Measurements from ENCODE around the gene COG2. TPM values are rescaled to one million over a fixed set of nuclear protein-coding genes. Genes with fewer than 3 reads are reported as not detected.
"Not testable (repeated sequence)": the region's sequence is repeated elsewhere in the genome, so short reads cannot be mapped to it uniquely, and the experiment has no call there.

The COG2 gene
- total RNA-seq, 1 donor from 2014 or later, result 26.7 TPM

DNA sequence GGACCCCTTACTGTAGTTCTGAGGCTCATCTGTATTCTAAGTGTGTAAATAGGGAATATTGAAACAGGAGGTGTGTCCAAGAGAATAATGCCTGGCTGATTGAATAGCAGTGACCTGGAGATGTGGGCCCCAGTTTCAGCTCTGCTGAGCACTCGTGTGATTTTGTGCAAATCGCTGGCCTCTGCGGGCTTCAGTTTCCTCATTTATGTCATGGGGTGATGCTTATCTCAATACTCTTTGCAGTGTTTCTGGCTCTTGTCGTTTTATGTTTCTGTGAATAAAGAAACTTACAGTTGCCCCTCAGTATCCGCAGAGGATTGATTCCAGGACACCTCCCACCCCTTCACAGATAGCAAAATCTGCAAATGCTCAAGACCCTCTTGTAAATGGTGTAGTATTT is 5.0 kb downstream of the COG2 start:
- Histone ChIP-seq H3K9me3 (no peaks in the 10 kb centered on the region), H3K4me1 (peaks cover 19% of the 10 kb centered on the region), H3K4me3 (no peak overlapping the region), H3K27me3 (no peaks in the 10 kb centered on the region), H3K36me3 (no peaks in the 10 kb centered on the region), H3K27ac (no peak overlapping the region)
- no peak for ATAC-seq
- intact Hi-C loops (cut with DNase I), result no loop called here
- no peak for DNase-seq
- TF ChIP-seq, protein P1, sequence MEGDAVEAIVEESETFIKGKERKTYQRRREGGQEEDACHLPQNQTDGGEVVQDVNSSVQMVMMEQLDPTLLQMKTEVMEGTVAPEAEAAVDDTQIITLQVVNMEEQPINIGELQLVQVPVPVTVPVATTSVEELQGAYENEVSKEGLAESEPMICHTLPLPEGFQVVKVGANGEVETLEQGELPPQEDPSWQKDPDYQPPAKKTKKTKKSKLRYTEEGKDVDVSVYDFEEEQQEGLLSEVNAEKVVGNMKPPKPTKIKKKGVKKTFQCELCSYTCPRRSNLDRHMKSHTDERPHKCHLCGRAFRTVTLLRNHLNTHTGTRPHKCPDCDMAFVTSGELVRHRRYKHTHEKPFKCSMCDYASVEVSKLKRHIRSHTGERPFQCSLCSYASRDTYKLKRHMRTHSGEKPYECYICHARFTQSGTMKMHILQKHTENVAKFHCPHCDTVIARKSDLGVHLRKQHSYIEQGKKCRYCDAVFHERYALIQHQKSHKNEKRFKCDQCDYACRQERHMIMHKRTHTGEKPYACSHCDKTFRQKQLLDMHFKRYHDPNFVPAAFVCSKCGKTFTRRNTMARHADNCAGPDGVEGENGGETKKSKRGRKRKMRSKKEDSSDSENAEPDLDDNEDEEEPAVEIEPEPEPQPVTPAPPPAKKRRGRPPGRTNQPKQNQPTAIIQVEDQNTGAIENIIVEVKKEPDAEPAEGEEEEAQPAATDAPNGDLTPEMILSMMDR (IDR thresholded peaks at IDR 0.05), result no peak

DNA sequence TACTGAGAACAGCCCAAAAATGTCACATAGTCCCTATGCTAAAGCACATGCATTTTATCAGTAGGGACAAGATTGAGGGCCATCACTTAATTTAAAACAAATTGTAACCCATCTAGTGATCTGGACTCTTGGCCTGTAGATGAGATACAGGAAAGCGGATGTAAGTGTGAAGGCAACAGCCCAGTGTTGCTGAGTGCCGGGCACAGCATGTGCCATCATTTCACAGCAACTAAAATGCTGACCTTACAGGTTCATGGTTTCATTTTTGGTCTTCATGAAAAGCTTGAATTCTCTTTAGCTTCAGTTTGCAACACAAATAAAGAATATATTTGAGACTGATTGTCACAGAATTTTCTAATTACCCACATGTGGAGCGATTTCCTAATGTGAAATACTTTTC is 5.8 kb downstream of the COG2 start:
- TF ChIP-seq, protein P1 (IDR thresholded peaks at IDR 0.05), result no peak
- Histone ChIP-seq H3K4me1 (peaks cover 18% of the 10 kb centered on the region), H3K36me3 (no peaks in the 10 kb centered on the region), H3K27me3 (no peaks in the 10 kb centered on the region), H3K27ac (no peak overlapping the region), H3K4me3 (no peak overlapping the region), H3K9me3 (no peaks in the 10 kb centered on the region)
- no peak for ATAC-seq
- intact Hi-C loops (cut with DNase I), result no loop called here
- DNase-seq, result no peak

DNA sequence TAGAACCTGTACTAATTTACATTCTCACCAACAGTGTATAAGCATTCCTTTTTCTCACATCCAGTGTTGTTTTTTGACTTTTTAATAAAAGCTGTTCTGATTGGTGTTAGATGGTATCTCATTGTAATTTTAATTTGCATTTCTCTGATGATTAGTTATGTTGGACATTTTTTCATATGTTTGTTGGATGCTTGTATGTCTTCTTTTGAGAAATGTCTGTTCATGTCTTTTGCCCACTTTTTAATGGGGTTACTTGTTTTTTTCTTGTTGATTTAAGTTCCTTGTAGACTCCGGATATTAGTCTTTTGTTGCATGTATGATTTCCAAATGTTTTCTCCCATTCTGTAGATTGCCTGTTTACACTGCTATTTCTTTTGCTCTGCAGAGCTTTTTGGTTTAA is 8.0 kb downstream of the COG2 start:
- H3K27me3 ChIP-seq, result no peaks in the 10 kb centered on the region
- no peak overlapping the region for H3K27ac ChIP-seq
- H3K4me3 ChIP-seq, result no peak overlapping the region
- intact Hi-C loops (cut with DNase I), result no loop called here
- TF ChIP-seq, protein P1 (IDR thresholded peaks at IDR 0.05), result no peak
- H3K4me1 ChIP-seq, result no peaks in the 10 kb centered on the region
- ATAC-seq (no peak), DNase-seq (no peak)
- H3K9me3 ChIP-seq, result no peaks in the 10 kb centered on the region
- H3K36me3 ChIP-seq, result no peaks in the 10 kb centered on the region

DNA sequence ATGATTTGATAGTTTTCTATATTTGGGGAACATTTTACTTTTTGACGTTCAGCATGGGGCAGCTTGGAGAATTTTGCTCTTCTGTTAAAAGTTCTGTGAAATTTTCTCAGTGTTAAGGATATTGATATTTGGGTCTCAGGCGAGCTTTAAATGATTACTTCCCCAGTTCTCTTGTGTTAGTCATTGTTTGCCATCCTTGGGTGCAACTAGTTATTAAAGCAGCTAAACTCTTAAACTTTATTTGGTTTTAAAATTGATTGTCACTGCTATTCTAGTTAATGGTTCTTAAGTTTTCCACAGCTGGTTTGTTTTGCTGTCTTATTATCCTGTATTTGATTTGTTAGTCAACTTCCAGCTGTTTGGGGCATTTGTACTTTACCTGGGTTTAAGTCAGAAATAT is 9.0 kb downstream of the COG2 start:
- TF ChIP-seq, protein P1 (IDR thresholded peaks at IDR 0.05), result no peak
- Histone ChIP-seq H3K4me3 (no peak overlapping the region), H3K4me1 (no peaks in the 10 kb centered on the region), H3K27me3 (no peaks in the 10 kb centered on the region), H3K36me3 (no peaks in the 10 kb centered on the region), H3K9me3 (no peaks in the 10 kb centered on the region), H3K27ac (no peak overlapping the region)
- ATAC-seq, result no peak
- intact Hi-C loops (cut with DNase I), result no loop called here
- DNase-seq, result no peak

DNA sequence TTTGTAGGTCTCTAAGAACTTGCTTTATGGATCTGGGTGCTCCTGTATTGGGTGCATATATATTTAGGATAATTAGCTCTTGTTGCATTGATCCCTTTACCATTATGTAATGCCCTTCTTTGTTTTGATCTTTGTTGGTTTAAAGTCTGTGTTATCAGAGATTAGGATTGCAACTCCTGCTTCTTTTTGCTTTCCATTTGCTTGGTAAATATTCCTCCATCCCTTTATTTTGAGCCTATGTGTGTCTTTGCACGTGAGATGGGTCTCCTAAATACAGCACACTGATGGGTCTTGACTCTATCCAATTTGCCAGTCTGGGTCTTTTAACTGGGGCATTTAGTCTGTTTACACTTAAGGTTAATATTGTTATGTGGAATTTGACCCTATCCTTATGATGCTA is 14.4 kb downstream of the COG2 start:
- H3K27me3 ChIP-seq; H3K27ac ChIP-seq; H3K9me3 ChIP-seq; DNase-seq; H3K4me3 ChIP-seq; H3K4me1 ChIP-seq; intact Hi-C loops (cut with DNase I); ATAC-seq: not testable (repeated sequence)
- peaks cover 31% of the 10 kb centered on the region for H3K36me3 ChIP-seq

DNA sequence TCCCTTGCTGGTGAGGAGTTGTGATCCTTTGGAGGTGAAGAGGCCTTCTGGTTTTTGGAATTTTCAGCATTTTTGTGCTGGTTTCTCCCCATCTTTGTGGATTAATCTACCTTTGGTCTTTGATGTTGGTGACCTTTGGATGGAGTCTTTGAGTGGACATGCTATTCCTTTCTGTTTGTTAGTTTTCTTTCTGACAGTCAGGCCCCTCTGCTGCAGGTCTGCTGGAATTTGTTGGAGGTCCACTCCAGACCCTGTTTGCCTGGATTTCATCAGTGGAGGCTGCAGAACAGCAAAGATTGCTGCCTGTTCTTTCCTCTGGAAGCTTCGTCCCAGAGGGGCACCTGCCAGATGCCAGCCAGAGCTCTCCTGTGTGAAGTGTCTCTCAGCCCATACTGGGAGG is 15.8 kb downstream of the COG2 start:
- H3K9me3 ChIP-seq; H3K4me3 ChIP-seq; ATAC-seq; DNase-seq; H3K27ac ChIP-seq; H3K4me1 ChIP-seq; H3K27me3 ChIP-seq; intact Hi-C loops (cut with DNase I): not testable (repeated sequence)
- peaks cover 39% of the 10 kb centered on the region for H3K36me3 ChIP-seq

DNA sequence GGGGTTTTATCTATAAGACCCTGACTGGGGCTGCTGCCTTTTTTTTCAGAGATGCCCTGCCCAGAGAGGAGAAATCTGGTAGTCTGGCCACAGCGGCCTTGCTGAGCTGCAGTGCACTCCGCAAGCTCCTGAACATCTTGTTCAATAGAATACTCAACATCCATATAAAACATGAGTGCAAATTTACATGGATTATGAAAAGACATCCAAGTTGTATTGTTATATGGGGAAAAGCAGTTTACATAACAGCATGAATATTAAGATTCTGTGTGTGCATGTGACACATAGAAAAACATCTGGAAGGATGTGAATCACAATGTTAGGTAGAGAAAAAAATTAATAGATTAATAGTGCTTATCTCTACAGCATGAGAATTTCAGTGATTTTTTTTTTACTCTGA is 16.4 kb downstream of the COG2 start:
- DNase-seq, result no peak
- intact Hi-C loops (cut with DNase I), result no loop called here
- TF ChIP-seq, protein P1 (IDR thresholded peaks at IDR 0.05), result no peak
- no peak for ATAC-seq
- Histone ChIP-seq H3K4me3 (no peak overlapping the region), H3K36me3 (peaks cover 45% of the 10 kb centered on the region), H3K27me3 (no peaks in the 10 kb centered on the region), H3K4me1 (no peaks in the 10 kb centered on the region), H3K27ac (no peak overlapping the region), H3K9me3 (no peaks in the 10 kb centered on the region)

All from upper lobe of right lung (tissue), 1 donor.